Lung (tissue), 12 donors: ENCODE measurements around the gene AHCYL1. TPM values are rescaled to one million over a fixed set of nuclear protein-coding genes. Genes with fewer than 3 reads are reported as not detected.

Experiments
- ATAC-seq: fragments of 200-7000 bp; cut with Tn5 transposase; one replicate; pipeline ENCODE4 v1.9.1; 2020; ENCODE audit warnings: moderate number of reproducible peaks; ENCODE audit not compliant: insufficient read depth, low FRiP score
- DNase-seq, 3 donors: peaks; one replicate each; pipeline ENCODE4 v3.0.0-alpha.2; 2013 to 2017
- H3K27ac ChIP-seq, 2 donors: one replicate each; pipeline ENCODE4 v1.5.1; 2013; ENCODE audit warnings: mild to moderate bottlenecking in 2 of 2, moderate library complexity in 2 of 2, control low read depth in 1 of 2, inconsistent platforms in 1 of 2, low read depth in 1 of 2, low read length in 1 of 2
- H3K27me3 ChIP-seq, 3 donors: one replicate each; pipeline ENCODE4 v1.5.1; 2013; ENCODE audit warnings: low read length in 2 of 3; ENCODE audit not compliant: control insufficient read depth in 3 of 3, insufficient read depth in 3 of 3
- H3K36me3 ChIP-seq, 4 donors: one replicate each; pipeline ENCODE4 v1.5.1; 2013; ENCODE audit warnings: low read length in 4 of 4, mild to moderate bottlenecking in 1 of 4, moderate library complexity in 1 of 4; ENCODE audit not compliant: control insufficient read depth in 4 of 4, insufficient read depth in 4 of 4
- H3K4me1 ChIP-seq, 5 donors: one replicate each; pipeline ENCODE4 v1.5.1; 2013; ENCODE audit warnings: low read length in 5 of 5, mild to moderate bottlenecking in 2 of 5, moderate library complexity in 1 of 5; ENCODE audit not compliant: control insufficient read depth in 5 of 5, insufficient read depth in 5 of 5
- H3K4me3 ChIP-seq: one replicate; pipeline ENCODE4 v1.5.1; 2013; ENCODE audit warnings: mild to moderate bottlenecking, control low read depth, moderate library complexity
- H3K9ac ChIP-seq, 2 donors: one replicate each; pipeline ENCODE4 v1.5.1; 2013; ENCODE audit warnings: low read length in 2 of 2, control low read depth in 1 of 2; ENCODE audit not compliant: insufficient read depth in 1 of 2
- H3K9me3 ChIP-seq, 4 donors: one replicate each; pipeline ENCODE4 v1.5.1; 2013; ENCODE audit warnings: low read length in 3 of 4, mild to moderate bottlenecking in 1 of 4, moderate library complexity in 1 of 4; ENCODE audit not compliant: control insufficient read depth in 4 of 4, insufficient read depth in 3 of 4
- CTCF ChIP-seq: IDR thresholded peaks from 2 replicates; pipeline ENCODE4 v1.5.1; 2012; ENCODE audit warnings: mild to moderate bottlenecking; ENCODE audit errors: control extremely low read depth, extremely low read depth
- WGBS, 2 donors: extraction: QIAGEN DNeasy Blood & Tissue Kit; methylation state at CpG; one replicate each; pipeline ENCODE4 v1.1.7; 2013; 5-methylcytosine and 5-hydroxymethylcytosine counted together
- polyA plus RNA-seq, 2 donors: library from polyadenylated mRNA; stranded (reverse); fragments of 200-250 nt; gene quantifications; one replicate each; pipeline ENCODE4 v1.2.1, GENCODE V29; 2013
- total RNA-seq, 2 donors: library from RNA; depleted of rRNA in 1 of 2; stranded (reverse); fragments of >200 nt in 1 of 2; gene quantifications; one replicate each; pipeline ENCODE4 v1.2.1, GENCODE V29; 2014 to 2021
- donor health status: control.
- donor health status: control.
- donor health status: Bipolar disorder and iron deficiency.
- donor health status: healthy.
- donor health status: DM: yes; HTN: yes; CAD: no.

Gene AHCYL1
- total and polyA plus RNA-seq, 4 donors, result 44.4 to 77.7 (median 56.3) TPM

GRCh38 chr1:109976762-109977161 is 7.8 kb upstream of the AHCYL1 start:
- H3K27me3 ChIP-seq, result no peaks in the 10 kb centered on the region
- peaks cover 0 to 24% (median 0%) of the 10 kb centered on the region in 5 donors for H3K4me1 ChIP-seq
- H3K9ac ChIP-seq, result no peak overlapping the region
- DNase-seq (no peak), ATAC-seq (no peak)
- no peak overlapping the region for H3K4me3 ChIP-seq
- no peaks in the 10 kb centered on the region for H3K9me3 ChIP-seq
- WGBS, 2 donors, result 96 to 98% methylated on average over 4 of the region's 4 CpGs
- TF ChIP-seq CTCF, result no peak
- H3K27ac ChIP-seq, result no peak overlapping the region
- no peaks in the 10 kb centered on the region for H3K36me3 ChIP-seq

GRCh38 chr1:109977225-109977624 is 7.3 kb upstream of the AHCYL1 start:
- Histone ChIP-seq H3K4me1 (peaks cover 0 to 24% (median 0%) of the 10 kb centered on the region in 5 donors), H3K9me3 (no peaks in the 10 kb centered on the region), H3K36me3 (no peaks in the 10 kb centered on the region), H3K27me3 (no peaks in the 10 kb centered on the region), H3K4me3 (no peak overlapping the region), H3K27ac (no peak overlapping the region), H3K9ac (no peak overlapping the region)
- no peak for TF ChIP-seq CTCF
- DNase-seq, result no peak
- whole genome bisulfite sequencing, 2 donors, result 90 to 92% methylated on average over 8 of the region's 8 CpGs
- ATAC-seq, result no peak

GRCh38 chr1:109977657-109978378 is 6.7 kb upstream of the AHCYL1 start:
- Histone ChIP-seq H3K4me1 (peaks cover 0 to 24% (median 0%) of the 10 kb centered on the region in 5 donors), H3K4me3 (no peak overlapping the region), H3K27me3 (no peaks in the 10 kb centered on the region), H3K36me3 (no peaks in the 10 kb centered on the region), H3K9ac (no peak overlapping the region), H3K9me3 (no peaks in the 10 kb centered on the region), H3K27ac (no peak overlapping the region)
- DNase-seq, result no peak
- TF ChIP-seq CTCF, result no peak
- no peak for ATAC-seq
- WGBS, 2 donors, result 77 to 86% methylated on average over 12 of the region's 12 CpGs
